H1 (cell line): Measurements from ENCODE around the gene ADORA1. TPM values are rescaled to one million over a fixed set of nuclear protein-coding genes. Genes with fewer than 3 reads are reported as not detected.

Experiments
- CTCF ChIA-PET: fragments of 300-600 bp; sonication (Branson Sonifier 250); formaldehyde crosslinking; loops from one replicate; lab custom pipeline; 2021; ENCODE audit not compliant: partially characterized antibody; lab: Charles Lee
- POLR2A ChIA-PET: fragments of 300-600 bp; sonication (Branson Sonifier 250); formaldehyde crosslinking; loops from one replicate; lab custom pipeline; 2021; ENCODE audit warnings: inconsistent platforms; ENCODE audit not compliant: partially characterized antibody; lab: Charles Lee
- DNase-seq, 2 experiments: peaks; one replicate each; pipeline versions ENCODE4 v3.0.0 to v3.0.0-alpha.2; 2010 to 2022; ENCODE audit warnings: low spot score in 2 of 2, low read depth in 1 of 2, mixed read lengths in 1 of 2
- FAIRE-seq: peaks from 2 replicates; lab custom pipeline; 2011; peaks lifted over from hg19 to GRCh38; lab: Jason Lieb, UNC
- H2AFZ ChIP-seq: 2 replicates; pipeline ENCODE4 v1.8.1; 2012; ENCODE audit warnings: low read length, inconsistent platforms
- H2AK5ac ChIP-seq: 2 replicates; pipeline ENCODE4 v1.6.1; 2013; ENCODE audit warnings: low read depth, low read length
- H2BK120ac ChIP-seq: replicated peaks from 2 replicates; pipeline ENCODE3; 2013; ENCODE audit warnings: low read depth, low read length, inconsistent platforms
- H2BK12ac ChIP-seq: 2 replicates; pipeline ENCODE4 v1.6.1; 2013; ENCODE audit warnings: low read depth, low read length
- H2BK15ac ChIP-seq: 2 replicates; pipeline ENCODE4 v1.6.1; 2013; ENCODE audit warnings: low read length
- H2BK20ac ChIP-seq: 2 replicates; pipeline ENCODE4 v1.6.1; 2013; ENCODE audit warnings: low read length
- H2BK5ac ChIP-seq: 2 replicates; pipeline ENCODE4 v1.6.1; 2013; ENCODE audit warnings: low read depth, low read length
- H3K14ac ChIP-seq: 2 replicates; pipeline ENCODE4 v1.6.1; 2013; ENCODE audit warnings: inconsistent platforms; ENCODE audit not compliant: insufficient read length
- H3K18ac ChIP-seq: 2 replicates; pipeline ENCODE4 v1.6.1; 2013; ENCODE audit warnings: low read length; ENCODE audit errors: extremely low read depth
- H3K23ac ChIP-seq: 2 replicates; pipeline ENCODE4 v1.6.1; 2013; ENCODE audit warnings: inconsistent platforms; ENCODE audit not compliant: insufficient read length
- H3K23me2 ChIP-seq: 2 replicates; pipeline ENCODE4 v1.6.1; 2013; ENCODE audit warnings: low read depth, low read length
- H3K27ac ChIP-seq: 2 replicates; pipeline ENCODE4 v1.6.1; 2011; ENCODE audit warnings: low read depth, low read length, inconsistent platforms
- H3K27me3 ChIP-seq, 4 experiments: replicated peaks in 1 of 4; 1 replicate in 1 of 4; 2 replicates in 3 of 4; pipeline versions ENCODE4 v1.6.1 to v1.8.1; 2011 to 2013; ENCODE audit warnings: low read length in 3 of 4, mild to moderate bottlenecking in 3 of 4, inconsistent platforms in 2 of 4, mixed read lengths in 2 of 4, moderate library complexity in 1 of 4; ENCODE audit not compliant: control insufficient read depth in 3 of 4, insufficient read depth in 3 of 4; ENCODE audit errors: extremely low read depth in 1 of 4
- H3K36me3 ChIP-seq, 4 experiments: 2 replicates each; pipeline versions ENCODE4 v1.6.1 to v1.8.1; 2011 to 2013; ENCODE audit warnings: mild to moderate bottlenecking in 4 of 4, low read length in 3 of 4, moderate library complexity in 2 of 4, control low read depth in 1 of 4, inconsistent platforms in 1 of 4; ENCODE audit not compliant: insufficient read depth in 4 of 4, control insufficient read depth in 2 of 4
- H3K4ac ChIP-seq: replicated peaks from 2 replicates; pipeline ENCODE3; 2013; ENCODE audit warnings: low read length, low read depth, mixed read lengths, inconsistent platforms; ENCODE audit not compliant: insufficient read length
- H3K4me1 ChIP-seq, 4 experiments: replicated peaks in 1 of 4; 1 replicate in 1 of 4; 2 replicates in 3 of 4; pipeline versions ENCODE4 v1.6.1 to v1.8.1; 2011 to 2013; ENCODE audit warnings: low read length in 3 of 4, inconsistent platforms in 2 of 4, mixed read lengths in 1 of 4; ENCODE audit not compliant: insufficient read depth in 4 of 4, control insufficient read depth in 3 of 4
- H3K4me2 ChIP-seq, 2 experiments: 2 replicates each; pipeline versions ENCODE4 v1.6.1 to v1.8.1; 2011 to 2013; ENCODE audit warnings: low read depth in 2 of 2, low read length in 2 of 2, control low read depth in 1 of 2, inconsistent platforms in 1 of 2, mild to moderate bottlenecking in 1 of 2; ENCODE audit not compliant: insufficient read depth in 1 of 2
- H3K4me3 ChIP-seq, 4 experiments: fragments of 200-600, 300-600 bp in 1 of 4; sonication (generic), shearing (Covaris generic), sonication (Bioruptor Twin) in 1 of 4; 2 replicates each; pipeline versions ENCODE4 v1.5.1 to v1.8.1; 2011 to 2016; ENCODE audit warnings: low read length in 4 of 4, low read depth in 3 of 4, control low read depth in 2 of 4, inconsistent platforms in 2 of 4, mild to moderate bottlenecking in 2 of 4, mixed read lengths in 1 of 4, moderate library complexity in 1 of 4; ENCODE audit not compliant: insufficient read depth in 2 of 4; ENCODE audit errors: extremely low read depth in 1 of 4
- H3K56ac ChIP-seq: replicated peaks from 2 replicates; pipeline ENCODE3; 2013; ENCODE audit warnings: low read depth, mild to moderate bottlenecking, mixed read lengths, low read length, inconsistent platforms; ENCODE audit not compliant: insufficient read length
- H3K79me1 ChIP-seq: 2 replicates; pipeline ENCODE4 v1.6.1; 2013; ENCODE audit warnings: low read depth, low read length, control low read depth
- H3K79me2 ChIP-seq, 2 experiments: 2 replicates each; pipeline versions ENCODE4 v1.6.1 to v1.8.1; 2012 to 2013; ENCODE audit warnings: low read length in 2 of 2, mild to moderate bottlenecking in 2 of 2, inconsistent platforms in 1 of 2; ENCODE audit not compliant: insufficient read depth in 2 of 2, control insufficient read depth in 1 of 2
- H3K9ac ChIP-seq, 4 experiments: replicated peaks in 1 of 4; 1 replicate in 1 of 4; 2 replicates in 3 of 4; pipeline versions ENCODE4 v1.6.1 to v1.8.1; 2011 to 2013; ENCODE audit warnings: low read depth in 3 of 4, low read length in 3 of 4, control low read depth in 2 of 4, mild to moderate bottlenecking in 2 of 4, moderate library complexity in 2 of 4, inconsistent platforms in 1 of 4; ENCODE audit errors: extremely low read depth in 1 of 4
- H3K9me3 ChIP-seq, 2 experiments: 2 replicates each; pipeline versions ENCODE4 v1.6.1 to v1.8.1; 2012 to 2013; ENCODE audit warnings: mild to moderate bottlenecking in 2 of 2, moderate library complexity in 2 of 2, control low read depth in 1 of 2, inconsistent platforms in 1 of 2, low read depth in 1 of 2, low read length in 1 of 2, mixed read lengths in 1 of 2; ENCODE audit not compliant: insufficient read depth in 2 of 2
- H4K20me1 ChIP-seq, 2 experiments: replicated peaks in 1 of 2; 2 replicates each; pipeline versions ENCODE3 to v1.8.1; 2011 to 2013; ENCODE audit warnings: inconsistent platforms in 2 of 2, low read length in 2 of 2, mild to moderate bottlenecking in 1 of 2; ENCODE audit not compliant: insufficient read depth in 2 of 2, control insufficient read depth in 1 of 2
- H4K5ac ChIP-seq: 2 replicates; pipeline ENCODE4 v1.6.1; 2013; ENCODE audit warnings: low read length, low read depth, mixed read lengths, inconsistent platforms; ENCODE audit not compliant: insufficient read length
- H4K8ac ChIP-seq: 2 replicates; pipeline ENCODE4 v1.8.0; 2013; ENCODE audit warnings: mild to moderate bottlenecking, moderate library complexity, low read length, inconsistent platforms; ENCODE audit not compliant: insufficient read depth; ENCODE audit errors: extremely low read depth
- H4K91ac ChIP-seq: replicated peaks from 2 replicates; pipeline ENCODE3; 2013; ENCODE audit warnings: low read length, mixed read lengths, inconsistent platforms; ENCODE audit not compliant: insufficient read length
- KDM1A ChIP-seq: fragments of 200-600, 300-600 bp; sonication (generic); IDR thresholded peaks from 2 replicates; pipeline ENCODE4 v1.7.1; 2016; ENCODE audit warnings: mild to moderate bottlenecking, low read length, borderline replicate concordance
- RAD21 ChIP-seq, 2 experiments: IDR thresholded peaks in 1 of 2; conservative IDR thresholded peaks in 1 of 2; 2 replicates each; pipeline ENCODE4 v1.6.1; 2011; ENCODE audit warnings: low read depth in 2 of 2, low read length in 2 of 2, improper control_type of control experiment in 1 of 2, inconsistent platforms in 1 of 2, mild to moderate bottlenecking in 1 of 2, moderate library complexity in 1 of 2
- WGBS, 2 experiments: shearing (Covaris generic) in 1 of 2; methylation state at CpG; one replicate each; pipeline versions ENCODE4 v1.1.6 to v1.1.7; 2013 to 2015; ENCODE audit warnings: low lambda C conversion rate in 2 of 2, mixed read lengths in 2 of 2, inconsistent platforms in 1 of 2, low coverage in 1 of 2, missing lambda C conversion rate in 1 of 2; ENCODE audit not compliant: insufficient replicate concordance in 2 of 2, insufficient coverage in 1 of 2, insufficient read length in 1 of 2; ENCODE audit errors: extremely low coverage in 1 of 2, missing lambda C conversion rate in 1 of 2; 5-methylcytosine and 5-hydroxymethylcytosine counted together
- polyA plus RNA-seq, 7 experiments: library from polyadenylated mRNA; depleted of rRNA in 3 of 7; stranded (reverse) in 5 of 7; unstranded in 2 of 7; fragments of >200 nt in 5 of 7; fragments of 200-250 nt in 2 of 7; gene quantifications; 1 replicate in 5 of 7; 2 replicates in 1 of 7; 4 replicates in 1 of 7; pipeline versions ENCODE4 v1.2.1 to v1.2.3, GENCODE V29; 2011 to 2013; ENCODE audit warnings: missing spikeins in 2 of 7, mixed read lengths in 2 of 7
- total RNA-seq: library from RNA; stranded (reverse); fragmentation: NEBNext Ultra II Directional; extraction: Animal tissue kit (Norgen Biotek cat#: 25700); gene quantifications from 2 replicates; pipeline ENCODE4 v1.2.1, GENCODE V29; 2021

ADORA1 gene
- total and polyA plus RNA-seq, 2 of the 8 experiments (the other 6 are each of a cell fraction or from before 2014, with no cell fraction given), result 3.3 to 6.7 TPM

DNA sequence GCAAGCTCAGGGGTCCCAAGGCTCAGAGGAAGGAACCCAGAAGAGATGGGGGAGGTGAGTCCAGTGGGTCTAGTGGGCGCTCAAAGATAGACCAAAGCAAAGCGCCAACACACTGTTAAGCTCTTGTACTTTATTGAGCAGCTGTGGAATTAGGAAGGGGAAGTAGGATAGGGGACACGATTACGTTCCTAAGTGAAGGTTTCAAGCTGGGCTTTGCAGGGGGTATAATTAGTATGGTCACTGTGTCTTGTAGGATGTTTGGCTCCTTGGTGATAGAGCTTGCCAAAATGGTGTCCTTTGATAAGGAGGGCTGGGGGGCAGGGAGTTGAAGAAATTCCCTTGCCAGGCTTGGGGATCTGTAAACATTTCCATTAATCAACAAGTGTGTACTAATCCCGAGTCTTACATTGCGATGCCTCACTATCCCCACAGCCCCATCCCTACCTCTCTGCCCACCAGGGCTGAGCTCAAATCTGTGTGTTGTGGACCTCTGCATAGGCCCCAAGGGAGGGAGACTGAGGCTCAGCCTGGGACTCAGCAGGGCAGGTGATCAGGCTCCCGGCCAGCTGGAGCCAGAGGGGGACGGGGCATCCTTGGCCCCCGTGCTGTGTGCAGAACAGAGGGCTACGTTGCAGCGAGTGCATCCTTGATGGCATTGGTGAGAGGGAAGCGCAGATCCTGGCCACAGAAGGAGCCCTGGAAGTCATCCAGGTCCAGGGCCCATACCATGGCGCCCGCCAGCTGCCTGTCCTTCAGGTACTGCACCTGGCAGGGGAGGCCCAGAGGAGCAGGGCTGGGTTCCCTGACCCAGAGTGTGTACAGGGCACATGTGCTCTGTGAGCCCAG, 51.5 kb downstream of the ADORA1 start:
- TF ChIP-seq KDM1A (no peak), RAD21 (IDR thresholded peaks at IDR 0.05 in 1 of 2, conservative IDR thresholded peaks at IDR 0.05 in 1 of 2; ENCODE audit: low read depth in 2 of 2, low read length in 2 of 2) (no peak)
- Histone ChIP-seq H3K27ac (no peak overlapping the region), H3K18ac (no peak overlapping the region; the same call in 1 of the 2 replicates), H3K9ac (no peak overlapping the region), H3K27me3 (no peaks in the 10 kb centered on the region), H3K79me2 (no peaks in the 10 kb centered on the region), H3K23me2 (no peaks in the 10 kb centered on the region), H2BK15ac (no peak overlapping the region), H3K23ac (no peak overlapping the region), H3K56ac (no peak overlapping the region), H2BK120ac (no peak overlapping the region), H4K8ac (no peak overlapping the region; the same call in none of the 2 replicates), H3K9me3 (no peaks in the 10 kb centered on the region), H3K4ac (peak overlapping the region; percentile 65), H4K91ac (no peak overlapping the region), H2BK5ac (no peak overlapping the region), H4K20me1 (no peaks in the 10 kb centered on the region), H3K4me3 (no peak overlapping the region), H3K79me1 (no peaks in the 10 kb centered on the region), H2BK20ac (0 out of 2 replicates have a peak overlapping the region, but pooled peaks have one; percentile 6), H3K4me1 (peaks cover 0 to 3% (median 2%) of the 10 kb centered on the region in 4 experiments; a peak in 2 of 7 replicates), H2AFZ (no peak overlapping the region), H3K14ac (no peak overlapping the region), H2AK5ac (no peak overlapping the region), H3K36me3 (no peaks in the 10 kb centered on the region), H4K5ac (no peak overlapping the region), H2BK12ac (no peak overlapping the region), H3K4me2 (no peak overlapping the region)
- WGBS, 2 experiments, result 83% methylated on average over 14 of the region's 14 CpGs; no CpG with 5 or more reads in 1 of the 2 experiments
- no peak for FAIRE-seq
- CTCF ChIA-PET, result interaction anchor here (0.7 to 12.8 kb wide), 16 partner anchors 11 to 140 kb away, joined by 3 to 140 read pairs (median 4); no protein-coding TSS in a partner anchor
- no peak for DNase-seq
- POLR2A ChIA-PET, result no interaction called here
